Left ventricle myocardium inferior (tissue), 1 donor: ENCODE measurements around the gene NFIC. TPM values are rescaled to one million over a fixed set of nuclear protein-coding genes. Genes with fewer than 3 reads are reported as not detected.
"Not testable (repeated sequence)": the region's sequence is repeated elsewhere in the genome, so short reads cannot be mapped to it uniquely, and the experiment has no call there.

Source experiments
- DNase-seq: peaks from one replicate; pipeline ENCODE4 v3.0.0-alpha.2; 2020
- H3K27ac ChIP-seq: fragments of 200-600 bp; replicated peaks from 2 replicates; pipeline ENCODE4 v1.8.0; 2021
- H3K27me3 ChIP-seq: fragments of 200-600 bp; 2 replicates; pipeline ENCODE4 v1.8.0; 2021; ENCODE audit warnings: low read depth
- H3K36me3 ChIP-seq: fragments of 200-600 bp; 2 replicates; pipeline ENCODE4 v1.8.0; 2021
- H3K4me1 ChIP-seq: fragments of 200-600 bp; 2 replicates; pipeline ENCODE4 v1.8.0; 2021
- H3K4me3 ChIP-seq: fragments of 200-600 bp; 2 replicates; pipeline ENCODE4 v1.8.0; 2021; ENCODE audit warnings: mild to moderate bottlenecking, moderate library complexity
- H3K9me3 ChIP-seq: fragments of 200-600 bp; replicated peaks from 2 replicates; pipeline ENCODE4 v1.8.0; 2021
- intact Hi-C: fragments of 100-400 bp; cut with micrococcal nuclease; formaldehyde crosslinking; loops from one replicate; pipeline ENCODE4 v1.11.0; 2022
- total RNA-seq: library from RNA; stranded (reverse); fragmentation: NEBNext Ultra II Directional; extraction: Animal tissue kit (Norgen Biotek cat#: 25700); gene quantifications from one replicate; pipeline ENCODE4 v1.2.1, GENCODE V29; 2021
- TF ChIP-seq, protein P1 (sequence below): fragments of 200-600 bp; IDR thresholded peaks from 2 replicates; pipeline ENCODE4 v1.8.0; 2021; ENCODE audit warnings: antibody characterized with exemption, mild to moderate bottlenecking, borderline replicate concordance
- donor health status: DM: no; HTN: yes; CAD: no; lungs with severe emphysema.

The NFIC gene
- total RNA-seq, 1 donor from 2014 or later = 145 TPM

DNA sequence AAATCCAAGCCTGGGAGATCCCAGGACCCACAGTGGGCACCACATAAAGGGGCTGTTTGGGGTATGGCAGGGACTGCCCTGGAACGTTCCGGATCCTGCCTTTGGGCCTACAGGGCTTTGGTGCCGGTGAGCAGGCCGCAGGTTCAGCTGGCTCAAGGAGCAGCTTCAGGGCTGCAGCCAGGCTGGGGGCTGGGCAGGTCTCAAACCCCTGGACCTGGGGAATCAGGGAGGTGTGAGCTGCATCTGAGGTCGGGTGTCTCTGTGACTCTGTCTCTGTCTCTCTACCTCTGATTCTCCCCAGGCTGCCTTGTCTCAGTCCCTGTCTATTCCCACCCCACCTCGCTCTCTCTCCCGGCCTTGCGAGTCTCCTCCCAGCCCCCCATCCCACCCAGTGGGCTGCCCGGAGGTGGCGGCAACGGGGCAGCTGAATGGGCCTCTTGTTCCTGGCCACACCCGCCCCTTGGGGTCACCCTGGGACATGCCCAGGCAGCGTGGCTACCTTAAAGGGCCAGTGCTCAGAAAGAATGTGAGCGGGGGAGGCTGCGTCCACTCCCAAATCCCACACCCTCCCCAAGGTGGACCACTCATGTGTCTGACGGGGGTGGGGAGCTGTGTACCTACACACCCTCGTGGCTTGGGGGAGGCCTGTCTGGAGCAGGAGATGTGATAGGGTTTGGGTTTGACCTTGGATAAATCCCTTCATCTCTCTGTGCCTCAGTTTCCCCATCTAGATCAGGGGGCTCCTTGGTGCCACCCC is 31.1 kb downstream of the NFIC start:
- no peaks in the 10 kb centered on the region for H3K27me3 ChIP-seq
- TF ChIP-seq, protein P1, sequence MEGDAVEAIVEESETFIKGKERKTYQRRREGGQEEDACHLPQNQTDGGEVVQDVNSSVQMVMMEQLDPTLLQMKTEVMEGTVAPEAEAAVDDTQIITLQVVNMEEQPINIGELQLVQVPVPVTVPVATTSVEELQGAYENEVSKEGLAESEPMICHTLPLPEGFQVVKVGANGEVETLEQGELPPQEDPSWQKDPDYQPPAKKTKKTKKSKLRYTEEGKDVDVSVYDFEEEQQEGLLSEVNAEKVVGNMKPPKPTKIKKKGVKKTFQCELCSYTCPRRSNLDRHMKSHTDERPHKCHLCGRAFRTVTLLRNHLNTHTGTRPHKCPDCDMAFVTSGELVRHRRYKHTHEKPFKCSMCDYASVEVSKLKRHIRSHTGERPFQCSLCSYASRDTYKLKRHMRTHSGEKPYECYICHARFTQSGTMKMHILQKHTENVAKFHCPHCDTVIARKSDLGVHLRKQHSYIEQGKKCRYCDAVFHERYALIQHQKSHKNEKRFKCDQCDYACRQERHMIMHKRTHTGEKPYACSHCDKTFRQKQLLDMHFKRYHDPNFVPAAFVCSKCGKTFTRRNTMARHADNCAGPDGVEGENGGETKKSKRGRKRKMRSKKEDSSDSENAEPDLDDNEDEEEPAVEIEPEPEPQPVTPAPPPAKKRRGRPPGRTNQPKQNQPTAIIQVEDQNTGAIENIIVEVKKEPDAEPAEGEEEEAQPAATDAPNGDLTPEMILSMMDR = no peak
- H3K9me3 ChIP-seq = no peaks in the 10 kb centered on the region
- peak; percentile 68 for DNase-seq
- H3K36me3 ChIP-seq = peaks cover 5% of the 10 kb centered on the region
- H3K27ac ChIP-seq = peak overlapping the region; percentile 100
- intact Hi-C loops = no loop called here
- H3K4me1 ChIP-seq = peaks cover 71% of the 10 kb centered on the region
- H3K4me3 ChIP-seq = peak overlapping the region; percentile 58

DNA sequence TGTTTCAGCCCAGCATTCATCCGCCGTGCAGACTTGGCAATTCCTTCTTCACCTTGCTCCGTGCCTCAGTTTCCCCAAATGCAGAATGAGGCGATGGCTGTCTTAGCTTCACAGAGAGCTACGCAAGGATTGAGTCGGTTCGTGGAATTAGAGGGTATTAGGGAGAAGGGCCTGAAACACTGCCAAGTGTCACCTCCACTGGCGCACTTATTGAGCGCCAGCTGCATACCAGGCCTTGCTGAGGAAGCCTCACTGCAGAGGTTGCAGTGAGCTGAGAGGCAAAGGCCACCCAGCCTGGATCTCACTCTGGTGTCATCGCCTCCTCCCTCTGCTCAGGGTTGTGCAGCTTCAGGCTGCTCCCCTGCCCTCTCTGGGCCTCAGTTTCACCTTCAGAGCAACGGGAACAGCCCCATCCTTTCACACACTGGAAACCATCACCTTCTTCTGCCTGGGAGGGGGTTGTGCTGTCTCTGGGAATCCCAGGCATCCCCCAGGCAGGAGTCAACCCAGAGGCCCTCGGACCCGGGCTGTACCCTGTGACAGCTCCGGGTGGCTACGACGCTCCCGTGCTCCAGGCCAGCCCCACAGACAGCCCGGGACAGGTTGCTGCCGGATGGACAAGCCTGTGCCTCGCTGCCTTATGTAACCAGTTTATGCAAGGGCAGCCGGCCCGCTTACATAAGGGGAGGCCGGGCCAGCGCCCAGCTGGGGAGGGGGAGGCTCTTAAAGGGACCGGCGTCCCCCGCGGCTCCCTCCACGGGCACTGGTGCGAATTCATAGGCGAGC is 31.9 kb downstream of the NFIC start:
- Histone ChIP-seq H3K27me3 (no peaks in the 10 kb centered on the region), H3K36me3 (peaks cover 5% of the 10 kb centered on the region), H3K9me3 (no peaks in the 10 kb centered on the region), H3K4me1 (peaks cover 75% of the 10 kb centered on the region), H3K27ac (peak overlapping the region; percentile 100), H3K4me3 (peak overlapping the region; percentile 58)
- TF ChIP-seq, protein P1 = no peak
- peak; percentile 84 for DNase-seq
- intact Hi-C loops = no loop called here

DNA sequence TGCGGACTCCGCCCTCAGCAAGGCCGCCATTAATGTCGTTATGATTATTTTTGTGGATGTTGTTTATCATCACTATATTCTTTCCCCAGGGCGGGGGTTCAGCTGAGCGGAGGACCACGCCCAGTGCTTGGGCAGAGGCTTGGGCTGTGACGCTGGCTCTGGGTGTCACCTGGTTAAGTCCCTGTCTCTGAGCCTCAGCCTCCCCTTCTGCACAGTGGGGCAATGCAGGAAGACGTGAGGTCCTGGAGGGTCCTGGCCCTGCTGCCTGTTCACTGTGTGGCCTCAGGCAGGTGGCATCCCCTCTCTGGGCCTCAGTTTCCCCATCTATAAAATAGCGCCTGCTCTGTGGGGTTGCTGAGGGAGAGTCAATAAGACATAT is 32.5 kb downstream of the NFIC start:
- H3K4me1 ChIP-seq = peaks cover 80% of the 10 kb centered on the region
- peaks cover 5% of the 10 kb centered on the region for H3K36me3 ChIP-seq
- no peak for DNase-seq
- H3K27ac ChIP-seq = peak overlapping the region; percentile 100
- no peaks in the 10 kb centered on the region for H3K9me3 ChIP-seq
- TF ChIP-seq, protein P1 = no peak
- H3K4me3 ChIP-seq = peak overlapping the region; percentile 58
- H3K27me3 ChIP-seq = no peaks in the 10 kb centered on the region
- intact Hi-C loops = no loop called here

DNA sequence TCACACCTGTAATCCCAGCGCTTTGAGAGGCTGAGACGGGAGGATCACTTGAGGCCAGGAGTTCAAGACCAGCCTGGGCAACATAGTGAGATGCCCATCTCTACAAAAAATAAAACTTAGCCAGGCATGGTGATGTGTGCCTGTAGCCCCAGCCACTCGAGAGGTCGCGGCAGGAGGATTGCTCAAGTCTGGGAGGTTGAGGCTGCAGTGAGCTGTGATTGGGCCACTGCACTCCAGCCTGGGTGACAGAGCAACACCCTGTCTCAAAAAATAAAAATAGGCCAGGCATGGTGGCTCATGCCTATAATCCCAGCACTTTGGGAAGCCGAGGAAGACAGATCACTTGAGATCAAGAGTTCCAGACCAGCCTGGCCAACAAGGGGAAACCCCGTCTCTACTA is 32.9 kb downstream of the NFIC start:
- H3K27ac ChIP-seq = peak overlapping the region; percentile 100
- H3K4me1 ChIP-seq = peaks cover 82% of the 10 kb centered on the region
- H3K27me3 ChIP-seq, intact Hi-C loops, H3K4me3 ChIP-seq, H3K9me3 ChIP-seq, H3K36me3 ChIP-seq, DNase-seq: not testable (repeated sequence)

DNA sequence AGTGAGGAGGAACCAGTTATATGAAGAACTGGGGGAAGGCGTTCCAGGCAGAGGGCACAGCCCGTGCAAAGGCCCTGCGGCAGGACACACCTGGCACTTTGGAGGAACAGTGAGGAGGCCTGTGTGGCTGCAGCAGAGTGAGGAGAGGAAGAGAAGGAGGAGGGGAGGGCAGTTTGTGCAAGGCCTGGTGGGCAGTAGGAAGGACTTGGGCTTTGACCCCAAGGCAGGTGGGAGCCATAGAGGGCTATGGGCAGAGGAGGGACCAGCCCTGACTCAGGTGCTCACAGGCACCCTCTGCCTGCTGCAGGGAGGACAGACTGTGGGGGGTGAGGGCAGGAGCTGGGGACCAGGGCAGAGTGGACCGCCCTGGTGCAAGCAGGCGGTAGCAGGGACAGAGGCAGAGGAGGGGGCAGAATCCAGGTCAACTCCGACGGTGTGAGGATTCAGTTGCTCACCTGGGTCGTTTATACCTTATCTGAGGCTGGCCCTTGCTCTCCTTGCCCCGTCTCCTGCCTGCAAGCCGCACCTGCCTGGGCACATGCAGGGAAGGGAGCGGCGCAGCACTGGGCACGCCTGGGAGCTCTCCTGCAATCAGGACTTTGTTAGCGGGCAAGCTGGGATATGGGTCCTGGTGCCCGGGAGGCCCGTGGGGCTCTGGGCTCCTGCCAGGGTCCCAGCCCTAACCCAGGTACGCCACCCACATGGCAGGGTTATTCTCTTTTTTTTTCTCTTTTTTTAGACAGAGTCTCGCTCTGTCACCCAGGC is 34.8 kb downstream of the NFIC start:
- DNase-seq = no peak
- Histone ChIP-seq H3K4me1 (peaks cover 94% of the 10 kb centered on the region), H3K4me3 (no peak overlapping the region), H3K36me3 (no peaks in the 10 kb centered on the region), H3K27ac (peak overlapping the region; percentile 100), H3K27me3 (no peaks in the 10 kb centered on the region), H3K9me3 (no peaks in the 10 kb centered on the region)
- TF ChIP-seq, protein P1 = no peak
- intact Hi-C loops = no loop called here
